ENCODE data around the gene KIF21B.

DNA sequence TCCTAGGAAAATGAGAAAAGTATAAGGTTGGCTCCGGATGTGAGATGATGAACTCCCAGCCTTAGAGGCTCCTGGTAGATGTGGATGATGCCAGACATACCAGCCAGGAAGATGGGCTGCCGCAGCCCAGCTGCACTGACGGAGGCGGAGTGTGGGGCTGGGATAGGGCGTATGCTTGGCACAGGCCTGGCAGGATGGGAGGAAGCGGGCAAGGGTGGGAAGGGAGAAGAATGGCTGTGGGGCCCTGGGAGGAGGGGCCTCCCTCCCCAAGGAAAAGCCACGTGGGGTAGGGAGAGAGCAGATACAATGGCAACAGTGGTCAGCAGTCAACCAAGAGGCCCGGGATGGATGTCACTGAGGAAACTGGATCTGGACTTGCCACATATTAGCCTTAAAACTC, 41.3 kb upstream of the KIF21B start:
- TF ChIP-seq CTCF (IDR thresholded peaks at IDR 0.05) (no peak), POLR2A (IDR thresholded peaks at IDR 0.05) (no peak)
